ENCODE measurements around the gene TRAK2.

GRCh38 chr2:201363857-201364560, 87.2 kb downstream of the TRAK2 start:
- TF ChIP-seq, protein P1, sequence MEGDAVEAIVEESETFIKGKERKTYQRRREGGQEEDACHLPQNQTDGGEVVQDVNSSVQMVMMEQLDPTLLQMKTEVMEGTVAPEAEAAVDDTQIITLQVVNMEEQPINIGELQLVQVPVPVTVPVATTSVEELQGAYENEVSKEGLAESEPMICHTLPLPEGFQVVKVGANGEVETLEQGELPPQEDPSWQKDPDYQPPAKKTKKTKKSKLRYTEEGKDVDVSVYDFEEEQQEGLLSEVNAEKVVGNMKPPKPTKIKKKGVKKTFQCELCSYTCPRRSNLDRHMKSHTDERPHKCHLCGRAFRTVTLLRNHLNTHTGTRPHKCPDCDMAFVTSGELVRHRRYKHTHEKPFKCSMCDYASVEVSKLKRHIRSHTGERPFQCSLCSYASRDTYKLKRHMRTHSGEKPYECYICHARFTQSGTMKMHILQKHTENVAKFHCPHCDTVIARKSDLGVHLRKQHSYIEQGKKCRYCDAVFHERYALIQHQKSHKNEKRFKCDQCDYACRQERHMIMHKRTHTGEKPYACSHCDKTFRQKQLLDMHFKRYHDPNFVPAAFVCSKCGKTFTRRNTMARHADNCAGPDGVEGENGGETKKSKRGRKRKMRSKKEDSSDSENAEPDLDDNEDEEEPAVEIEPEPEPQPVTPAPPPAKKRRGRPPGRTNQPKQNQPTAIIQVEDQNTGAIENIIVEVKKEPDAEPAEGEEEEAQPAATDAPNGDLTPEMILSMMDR (IDR thresholded peaks at IDR 0.05), result peak; percentile 77 to 88 (median 84)
- TF ChIP-seq EP300 (IDR thresholded peaks at IDR 0.05; ENCODE audit: low read depth) (no peak), POLR2A (IDR thresholded peaks at IDR 0.05) (no peak), POLR2AphosphoS5 (IDR thresholded peaks at IDR 0.05) (no peak)
